Duodenal mucosa (tissue), 2 donors: ENCODE results near the gene ZNF385D.

Source experiments
- H3K27ac ChIP-seq: one replicate; pipeline ENCODE4 v1.7.0; 2013; ENCODE audit warnings: low read depth, low read length
- H3K27me3 ChIP-seq, 2 donors: one replicate each; pipeline ENCODE4 v1.7.0; 2013; ENCODE audit warnings: low read length in 2 of 2, control low read depth in 1 of 2; ENCODE audit not compliant: insufficient read depth in 2 of 2, control insufficient read depth in 1 of 2
- H3K36me3 ChIP-seq, 2 donors: one replicate each; pipeline ENCODE4 v1.7.0; 2013; ENCODE audit warnings: low read length in 2 of 2, control low read depth in 1 of 2; ENCODE audit not compliant: insufficient read depth in 2 of 2, control insufficient read depth in 1 of 2
- H3K4me1 ChIP-seq, 2 donors: one replicate each; pipeline ENCODE4 v1.7.0; 2013; ENCODE audit warnings: low read length in 2 of 2, control low read depth in 1 of 2; ENCODE audit not compliant: insufficient read depth in 2 of 2, control insufficient read depth in 1 of 2
- H3K4me3 ChIP-seq, 2 donors: one replicate each; pipeline ENCODE4 v1.7.0; 2013; ENCODE audit warnings: low read length in 2 of 2, low read depth in 1 of 2
- H3K9ac ChIP-seq, 2 donors: one replicate each; pipeline ENCODE4 v1.7.0; 2013; ENCODE audit warnings: low read length in 2 of 2, low read depth in 1 of 2
- H3K9me3 ChIP-seq, 2 donors: one replicate each; pipeline ENCODE4 v1.7.0; 2013; ENCODE audit warnings: low read length in 2 of 2, control low read depth in 1 of 2; ENCODE audit not compliant: control insufficient read depth in 1 of 2

ZNF385D gene

DNA sequence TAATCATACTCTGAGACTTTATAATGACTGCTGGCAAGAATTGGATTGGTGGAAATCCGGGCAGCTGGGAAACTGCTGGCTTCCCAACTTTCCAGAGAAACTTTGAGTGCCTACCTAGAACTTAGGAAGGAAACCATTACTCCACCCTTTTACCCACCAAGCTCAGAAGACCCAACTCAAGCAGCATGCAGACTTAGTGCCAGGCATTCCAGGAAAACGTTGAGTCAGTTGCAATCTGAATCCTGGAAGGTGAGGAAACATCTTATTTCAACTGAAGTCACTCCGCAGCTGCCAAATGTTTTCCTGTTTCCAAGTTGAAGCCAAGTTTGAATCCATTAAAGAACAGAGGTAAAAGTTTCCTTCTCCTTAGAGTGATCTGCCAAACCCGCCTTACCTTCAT, 126.5 kb downstream of the ZNF385D start:
- H3K4me3 ChIP-seq: no peak overlapping the region
- no peaks in the 10 kb centered on the region for H3K27me3 ChIP-seq
- H3K4me1 ChIP-seq: peaks cover 5 to 15% of the 10 kb centered on the region in 2 donors
- no peak overlapping the region for H3K27ac ChIP-seq
- H3K36me3 ChIP-seq: no peaks in the 10 kb centered on the region
- no peak overlapping the region for H3K9ac ChIP-seq
- no peaks in the 10 kb centered on the region for H3K9me3 ChIP-seq

- Histone ChIP-seq H3K36me3 (no peaks in the 10 kb centered on the region), H3K27ac (no peak overlapping the region), H3K4me1 (peaks cover 5 to 15% of the 10 kb centered on the region in 2 donors), H3K4me3 (peak overlapping the region; percentile 37 to 38), H3K27me3 (no peaks in the 10 kb centered on the region), H3K9me3 (no peaks in the 10 kb centered on the region), H3K9ac (peak overlapping the region in 1 of 2 donors; percentile 8)
Observed at GRCh38 chr3:21621181-21621651, 129.8 kb downstream of the ZNF385D start.

- peak overlapping the region; percentile 37 to 38 for H3K4me3 ChIP-seq
- no peak overlapping the region for H3K27ac ChIP-seq
- H3K4me1 ChIP-seq: peaks cover 5 to 15% of the 10 kb centered on the region in 2 donors
- peak overlapping the region in 1 of 2 donors; percentile 8 for H3K9ac ChIP-seq
- H3K36me3 ChIP-seq: no peaks in the 10 kb centered on the region
- H3K27me3 ChIP-seq: no peaks in the 10 kb centered on the region
- no peaks in the 10 kb centered on the region for H3K9me3 ChIP-seq
Observed at GRCh38 chr3:21620511-21621155, 130.4 kb downstream of the ZNF385D start.

DNA sequence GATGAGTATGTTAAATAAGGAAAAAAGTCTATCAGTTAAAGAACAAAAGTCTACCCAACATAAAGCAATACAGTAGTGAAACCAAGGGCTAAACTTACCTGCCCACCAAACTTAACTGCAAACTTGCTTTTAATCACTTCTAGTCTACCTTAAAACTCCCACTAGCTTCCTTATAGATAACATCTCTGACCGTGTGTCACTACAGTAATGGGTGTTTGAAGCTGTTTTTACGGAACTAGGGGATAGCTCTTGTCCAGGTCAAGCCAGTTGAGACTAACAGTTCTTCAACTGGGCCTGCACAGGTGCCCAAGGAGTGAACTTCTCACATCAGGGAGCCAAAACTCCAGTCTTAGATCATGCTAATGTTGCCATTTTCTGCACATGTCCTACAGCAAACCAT, 132.3 kb downstream of the ZNF385D start:
- Histone ChIP-seq H3K27me3 (no peaks in the 10 kb centered on the region), H3K9me3 (no peaks in the 10 kb centered on the region)

GRCh38 chr3:21613372-21614070, 137.5 kb downstream of the ZNF385D start:
- Histone ChIP-seq H3K9me3 (no peaks in the 10 kb centered on the region), H3K4me1 (no peaks in the 10 kb centered on the region), H3K27me3 (no peaks in the 10 kb centered on the region), H3K4me3 (no peak overlapping the region), H3K36me3 (no peaks in the 10 kb centered on the region), H3K27ac (no peak overlapping the region), H3K9ac (no peak overlapping the region)

More for the DNA sequence above, 132.3 kb downstream of the ZNF385D start:
- no peak overlapping the region for H3K9ac ChIP-seq
- H3K4me1 ChIP-seq: peaks cover 5 to 15% of the 10 kb centered on the region in 2 donors
- H3K36me3 ChIP-seq: no peaks in the 10 kb centered on the region
- no peak overlapping the region for H3K4me3 ChIP-seq
- H3K27ac ChIP-seq: no peak overlapping the region

DNA sequence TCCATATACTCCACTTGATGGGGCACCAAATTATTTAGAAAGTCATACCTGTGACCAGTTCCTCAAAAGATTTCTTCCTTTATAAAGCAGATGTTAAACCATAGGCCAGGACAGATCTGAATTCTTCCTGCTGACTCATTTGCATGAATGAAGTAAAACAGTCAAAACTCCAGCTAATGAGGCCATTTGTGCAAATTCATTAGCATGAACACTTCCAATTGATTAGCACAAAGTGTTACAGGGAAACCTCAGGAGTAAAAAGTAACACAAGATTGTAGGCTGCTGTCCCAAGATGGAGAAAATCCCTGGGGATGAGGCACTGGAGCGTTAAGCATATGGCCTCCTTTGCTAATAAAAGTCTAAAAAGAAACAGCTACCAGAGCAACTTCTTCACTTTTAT, 149.8 kb downstream of the ZNF385D start:
- Histone ChIP-seq H3K4me1 (no peaks in the 10 kb centered on the region), H3K9me3 (no peaks in the 10 kb centered on the region), H3K27ac (no peak overlapping the region), H3K36me3 (no peaks in the 10 kb centered on the region), H3K4me3 (no peak overlapping the region), H3K27me3 (no peaks in the 10 kb centered on the region), H3K9ac (no peak overlapping the region)

DNA sequence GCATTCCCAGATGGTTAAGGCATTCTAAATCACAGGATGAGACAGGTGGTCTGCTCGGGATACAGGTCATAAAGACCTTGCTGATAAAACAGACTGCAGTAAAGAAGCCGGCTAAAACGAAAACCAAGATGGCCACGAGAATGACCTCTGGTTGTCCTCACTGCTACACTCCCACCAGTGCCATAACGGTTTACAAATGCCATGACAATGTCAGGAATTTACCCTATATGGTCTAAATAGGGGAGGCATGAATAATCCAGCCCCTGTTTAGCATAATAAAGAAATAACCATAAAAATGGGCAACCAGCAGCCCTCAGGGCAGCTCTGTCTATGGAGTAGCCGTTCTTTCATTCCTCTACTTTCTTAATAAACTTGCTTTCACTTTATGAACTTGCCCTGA, 151.1 kb downstream of the ZNF385D start:
- no peaks in the 10 kb centered on the region for H3K9me3 ChIP-seq
- no peaks in the 10 kb centered on the region for H3K36me3 ChIP-seq
- H3K9ac ChIP-seq: no peak overlapping the region
- no peak overlapping the region for H3K27ac ChIP-seq
- no peaks in the 10 kb centered on the region for H3K27me3 ChIP-seq
- no peaks in the 10 kb centered on the region for H3K4me1 ChIP-seq
- H3K4me3 ChIP-seq: no peak overlapping the region

- Histone ChIP-seq H3K27ac (no peak overlapping the region), H3K36me3 (no peaks in the 10 kb centered on the region), H3K4me3 (no peak overlapping the region), H3K27me3 (no peaks in the 10 kb centered on the region), H3K9me3 (no peaks in the 10 kb centered on the region), H3K4me1 (no peaks in the 10 kb centered on the region), H3K9ac (no peak overlapping the region)
Observed at GRCh38 chr3:21592828-21593227, 158.2 kb downstream of the ZNF385D start.

DNA sequence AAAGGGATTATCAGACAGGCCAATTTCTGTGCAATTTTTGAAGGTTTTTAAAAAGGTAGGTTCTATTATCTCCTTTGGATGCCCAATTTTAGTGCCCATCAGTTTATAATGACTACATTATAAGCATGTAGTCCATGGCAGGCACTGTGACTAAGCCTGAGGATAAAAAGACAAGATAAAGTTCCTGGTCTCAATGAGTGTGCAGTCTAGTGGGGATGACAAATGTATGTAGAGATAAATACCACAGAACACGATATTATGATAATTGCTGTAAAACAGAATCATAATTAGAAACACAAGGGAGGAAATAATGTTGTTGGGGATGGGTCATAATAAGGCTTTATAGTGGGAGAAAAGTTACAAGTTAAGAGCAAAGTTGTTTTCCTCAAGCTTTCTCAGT, 163.1 kb downstream of the ZNF385D start:
- H3K9me3 ChIP-seq: no peaks in the 10 kb centered on the region
- H3K4me1 ChIP-seq: no peaks in the 10 kb centered on the region
- H3K27me3 ChIP-seq: no peaks in the 10 kb centered on the region
- no peak overlapping the region for H3K9ac ChIP-seq
- no peak overlapping the region for H3K27ac ChIP-seq
- H3K4me3 ChIP-seq: no peak overlapping the region
- H3K36me3 ChIP-seq: no peaks in the 10 kb centered on the region

DNA sequence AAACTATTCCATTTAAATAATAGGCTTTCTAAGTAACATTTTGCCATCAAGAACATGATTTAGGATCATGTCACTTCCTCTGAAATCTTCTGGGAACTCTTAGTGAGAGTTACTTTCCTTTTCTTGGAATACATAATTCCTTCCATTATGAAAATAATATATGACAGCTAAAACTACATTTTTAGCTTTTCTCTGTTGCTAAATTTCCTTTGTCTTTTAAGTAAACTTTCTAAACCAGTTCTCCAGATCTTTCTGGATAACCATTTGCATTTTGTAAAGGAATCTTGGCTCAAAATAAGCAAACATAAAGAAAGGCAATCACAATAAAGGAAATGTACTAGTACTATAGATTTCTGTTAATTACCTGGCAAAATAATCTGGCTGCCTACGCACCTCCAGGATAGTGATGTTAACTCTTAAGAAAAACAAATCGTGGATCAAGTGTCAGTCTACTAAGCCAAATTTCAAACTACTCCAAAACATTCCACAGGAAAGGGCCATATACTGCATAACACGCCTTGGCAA, 165.7 kb downstream of the ZNF385D start:
- H3K27ac ChIP-seq: no peak overlapping the region
- H3K4me3 ChIP-seq: no peak overlapping the region
- no peaks in the 10 kb centered on the region for H3K36me3 ChIP-seq
- no peaks in the 10 kb centered on the region for H3K4me1 ChIP-seq
- H3K9me3 ChIP-seq: no peaks in the 10 kb centered on the region
- H3K27me3 ChIP-seq: no peaks in the 10 kb centered on the region
- H3K9ac ChIP-seq: no peak overlapping the region
